ENCODE measurements around the gene SSC5D.

DNA sequence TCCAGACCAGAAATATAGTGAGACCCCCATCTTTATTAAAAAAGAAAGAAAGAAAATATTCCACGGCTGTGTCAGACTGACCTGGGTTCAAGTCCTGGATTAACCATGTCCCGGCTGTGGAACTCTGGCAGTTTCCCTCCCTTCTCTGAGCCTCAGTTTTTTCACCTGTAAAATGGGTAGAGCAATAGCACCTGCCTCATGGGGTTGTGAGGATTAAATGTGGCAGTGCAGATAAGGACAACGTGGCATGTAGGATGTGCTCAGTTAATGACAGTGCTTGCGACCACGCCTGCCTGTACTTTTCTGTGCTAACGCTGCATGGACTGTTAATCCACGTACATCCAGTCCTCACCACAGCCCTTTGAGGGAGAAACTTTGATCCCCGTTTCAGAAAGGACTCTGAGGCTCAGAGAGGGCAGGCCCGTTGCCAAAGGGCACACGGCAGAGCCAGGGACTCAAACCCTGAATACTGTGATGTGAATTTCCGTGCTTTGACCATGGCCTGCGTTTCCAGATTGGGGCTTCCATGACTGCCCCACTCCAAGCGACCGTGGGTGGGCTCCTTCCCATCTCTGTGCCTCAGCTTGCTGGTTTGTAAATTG, 32.6 kb downstream of the SSC5D start:
- TF ChIP-seq, protein P1, sequence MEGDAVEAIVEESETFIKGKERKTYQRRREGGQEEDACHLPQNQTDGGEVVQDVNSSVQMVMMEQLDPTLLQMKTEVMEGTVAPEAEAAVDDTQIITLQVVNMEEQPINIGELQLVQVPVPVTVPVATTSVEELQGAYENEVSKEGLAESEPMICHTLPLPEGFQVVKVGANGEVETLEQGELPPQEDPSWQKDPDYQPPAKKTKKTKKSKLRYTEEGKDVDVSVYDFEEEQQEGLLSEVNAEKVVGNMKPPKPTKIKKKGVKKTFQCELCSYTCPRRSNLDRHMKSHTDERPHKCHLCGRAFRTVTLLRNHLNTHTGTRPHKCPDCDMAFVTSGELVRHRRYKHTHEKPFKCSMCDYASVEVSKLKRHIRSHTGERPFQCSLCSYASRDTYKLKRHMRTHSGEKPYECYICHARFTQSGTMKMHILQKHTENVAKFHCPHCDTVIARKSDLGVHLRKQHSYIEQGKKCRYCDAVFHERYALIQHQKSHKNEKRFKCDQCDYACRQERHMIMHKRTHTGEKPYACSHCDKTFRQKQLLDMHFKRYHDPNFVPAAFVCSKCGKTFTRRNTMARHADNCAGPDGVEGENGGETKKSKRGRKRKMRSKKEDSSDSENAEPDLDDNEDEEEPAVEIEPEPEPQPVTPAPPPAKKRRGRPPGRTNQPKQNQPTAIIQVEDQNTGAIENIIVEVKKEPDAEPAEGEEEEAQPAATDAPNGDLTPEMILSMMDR (conservative IDR thresholded peaks at IDR 0.05; ENCODE audit: low read length) = no peak
- TF ChIP-seq EZH2phosphoT487 (IDR thresholded peaks at IDR 0.05; ENCODE audit: borderline replicate concordance, low read depth, low read length) = no peak

Measured in OCI-LY7 (cell line).